Mucosa of descending colon (tissue), 3 donors: ENCODE measurements around the gene MICA. TPM values are rescaled to one million over a fixed set of nuclear protein-coding genes. Genes with fewer than 3 reads are reported as not detected.
"Not testable (repeated sequence)": the region's sequence is repeated elsewhere in the genome, so short reads cannot be mapped to it uniquely, and the experiment has no call there.

Experiments used
- ATAC-seq: fragments of 200-7000 bp; cut with Tn5 transposase; one replicate; pipeline ENCODE4 v1.9.1; 2020; ENCODE audit warnings: mild to moderate bottlenecking, moderate library complexity
- DNase-seq, 3 donors: peaks; one replicate each; pipeline ENCODE4 v3.0.0-alpha.2; 2020
- H3K36me3 ChIP-seq: fragments of 200-600 bp; one replicate; pipeline ENCODE4 v1.8.0; 2021; ENCODE audit warnings: low read depth, mild to moderate bottlenecking
- H3K4me1 ChIP-seq: fragments of 200-600 bp; one replicate; pipeline ENCODE4 v1.8.0; 2021; ENCODE audit warnings: low read depth, mild to moderate bottlenecking
- H3K4me3 ChIP-seq: fragments of 200-600 bp; one replicate; pipeline ENCODE4 v1.8.0; 2021; ENCODE audit warnings: mild to moderate bottlenecking
- H3K9me3 ChIP-seq: fragments of 200-600 bp; one replicate; pipeline ENCODE4 v1.8.0; 2021; ENCODE audit warnings: mild to moderate bottlenecking
- intact Hi-C, 2 donors: fragments of 100-400 bp; cut with DNase I in 1 of 2; cut with micrococcal nuclease in 1 of 2; formaldehyde crosslinking; loops; one replicate each; pipeline versions ENCODE4 v1.11.0 to v1.11.1; 2022; cut with DNase I, micrococcal nuclease
- total RNA-seq, 3 donors: library from RNA; stranded (reverse); fragmentation: NEBNext Ultra II Directional in 2 of 3; extraction: Animal tissue kit (Norgen Biotek cat#: 25700) in 2 of 3; gene quantifications; one replicate each; pipeline versions ENCODE4 v1.2.1 to v1.2.4, GENCODE V29; 2021 to 2023
- TF ChIP-seq, protein P1 (sequence below): fragments of 200-600 bp; IDR thresholded peaks from one replicate; pipeline ENCODE4 v1.8.0; 2022; ENCODE audit warnings: antibody characterized with exemption, mild to moderate bottlenecking
- donor health status: DM: no; HTN: no; CAD: no; lungs with moderate emphysema.
- donor health status: DM: no; HTN: no; CAD: no.
- donor health status: DM: no; HTN: yes; CAD: no.

MICA gene
- total RNA-seq, 3 donors from 2014 or later: 18.1 to 24.2 (median 20.7) TPM

DNA sequence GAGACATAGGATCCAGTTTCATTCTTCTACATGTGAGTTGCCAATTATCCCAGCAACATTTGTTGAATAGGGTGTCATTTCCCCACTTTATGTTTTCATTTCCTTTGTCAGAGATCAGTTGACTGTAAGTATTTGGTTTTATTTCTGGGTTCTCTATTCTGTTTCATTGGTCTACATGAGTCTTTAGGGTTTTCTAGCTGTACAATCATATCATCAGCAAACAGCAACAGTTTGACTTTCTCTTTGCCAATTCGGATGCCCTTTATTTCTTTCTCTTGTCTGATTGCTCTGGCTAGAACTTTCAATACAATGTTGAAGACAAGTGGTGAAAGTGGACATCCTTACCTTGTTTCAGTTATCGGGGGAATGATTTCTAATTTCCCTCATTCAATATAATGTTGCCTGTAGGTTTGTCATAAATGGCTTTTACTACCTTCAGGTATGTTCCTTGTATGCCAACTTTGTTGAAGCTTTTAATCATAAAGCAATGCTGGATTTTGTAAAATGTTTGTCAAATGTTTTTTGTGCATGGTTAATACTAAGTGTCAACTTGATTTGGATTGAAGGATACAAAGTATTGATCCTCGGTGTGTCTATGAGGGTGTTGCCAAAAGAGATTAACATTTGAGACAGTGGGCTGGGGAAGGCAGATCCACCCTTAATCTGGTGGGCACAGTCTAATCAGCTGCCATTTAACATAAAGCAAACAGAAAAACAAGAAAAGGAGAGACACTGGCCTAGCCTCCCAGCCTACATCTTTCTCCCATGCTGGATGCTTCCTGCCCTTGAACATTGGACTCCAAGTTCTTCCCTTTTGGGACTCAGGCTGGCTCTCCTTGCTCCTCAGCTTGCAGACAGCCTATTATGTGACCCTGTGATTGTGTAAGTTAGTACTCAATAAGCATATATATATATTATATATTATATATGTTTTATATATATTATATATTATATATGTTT is 23.3 kb downstream of the MICA start:
- no peak overlapping the region for H3K4me3 ChIP-seq
- ATAC-seq: no peak
- TF ChIP-seq, protein P1, sequence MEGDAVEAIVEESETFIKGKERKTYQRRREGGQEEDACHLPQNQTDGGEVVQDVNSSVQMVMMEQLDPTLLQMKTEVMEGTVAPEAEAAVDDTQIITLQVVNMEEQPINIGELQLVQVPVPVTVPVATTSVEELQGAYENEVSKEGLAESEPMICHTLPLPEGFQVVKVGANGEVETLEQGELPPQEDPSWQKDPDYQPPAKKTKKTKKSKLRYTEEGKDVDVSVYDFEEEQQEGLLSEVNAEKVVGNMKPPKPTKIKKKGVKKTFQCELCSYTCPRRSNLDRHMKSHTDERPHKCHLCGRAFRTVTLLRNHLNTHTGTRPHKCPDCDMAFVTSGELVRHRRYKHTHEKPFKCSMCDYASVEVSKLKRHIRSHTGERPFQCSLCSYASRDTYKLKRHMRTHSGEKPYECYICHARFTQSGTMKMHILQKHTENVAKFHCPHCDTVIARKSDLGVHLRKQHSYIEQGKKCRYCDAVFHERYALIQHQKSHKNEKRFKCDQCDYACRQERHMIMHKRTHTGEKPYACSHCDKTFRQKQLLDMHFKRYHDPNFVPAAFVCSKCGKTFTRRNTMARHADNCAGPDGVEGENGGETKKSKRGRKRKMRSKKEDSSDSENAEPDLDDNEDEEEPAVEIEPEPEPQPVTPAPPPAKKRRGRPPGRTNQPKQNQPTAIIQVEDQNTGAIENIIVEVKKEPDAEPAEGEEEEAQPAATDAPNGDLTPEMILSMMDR: no peak
- H3K9me3 ChIP-seq: no peaks in the 10 kb centered on the region
- H3K36me3 ChIP-seq: no peaks in the 10 kb centered on the region
- intact Hi-C loops: no loop called here
- DNase-seq: no peak
- H3K4me1 ChIP-seq: no peaks in the 10 kb centered on the region

DNA sequence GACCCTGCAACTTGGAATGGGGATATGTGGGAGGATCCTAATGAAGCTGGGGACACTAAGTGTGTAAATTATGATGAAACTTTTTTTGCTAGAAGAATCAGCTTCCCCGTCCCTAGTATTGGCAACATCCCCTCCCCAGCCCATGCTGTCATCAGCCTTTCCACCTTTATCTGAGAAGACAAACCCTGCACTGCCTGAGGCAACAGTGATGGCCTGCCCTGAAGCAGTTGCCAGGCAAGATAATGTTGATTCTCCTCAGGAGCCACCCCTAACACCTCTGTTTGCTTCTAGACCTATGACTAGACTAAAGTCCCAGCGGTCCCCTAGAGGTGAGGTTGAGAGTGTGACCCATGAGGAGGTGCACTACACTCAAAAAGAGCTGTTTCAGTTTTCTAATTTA is 27.1 kb downstream of the MICA start:
- no peaks in the 10 kb centered on the region for H3K4me1 ChIP-seq
- no peaks in the 10 kb centered on the region for H3K9me3 ChIP-seq
- no peak overlapping the region for H3K4me3 ChIP-seq
- TF ChIP-seq, protein P1: no peak
- ATAC-seq: no peak
- DNase-seq: no peak
- intact Hi-C loops: no loop called here
- H3K36me3 ChIP-seq: no peaks in the 10 kb centered on the region

DNA sequence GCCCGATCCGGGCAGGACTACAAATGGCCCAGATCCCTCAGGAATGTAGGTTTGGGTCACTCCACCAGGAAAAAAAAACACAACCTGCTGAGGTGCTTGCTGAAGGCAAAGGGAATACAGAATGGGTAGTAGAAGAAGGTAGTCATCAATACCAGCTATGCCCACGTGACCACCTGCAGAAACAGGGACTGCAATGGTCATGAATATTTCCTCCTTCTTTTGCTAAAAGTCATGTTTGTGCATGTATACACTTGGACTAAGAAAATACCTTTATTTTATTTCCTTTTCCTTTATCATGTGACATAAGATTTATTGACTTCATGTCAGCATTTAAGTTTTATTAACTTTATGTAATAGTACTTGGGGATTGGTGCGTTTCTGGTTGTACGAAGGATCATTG is 31.7 kb downstream of the MICA start:
- DNase-seq, H3K36me3 ChIP-seq, ATAC-seq, intact Hi-C loops, H3K4me3 ChIP-seq, H3K4me1 ChIP-seq: not testable (repeated sequence)
- H3K9me3 ChIP-seq: peaks cover 10% of the 10 kb centered on the region

DNA sequence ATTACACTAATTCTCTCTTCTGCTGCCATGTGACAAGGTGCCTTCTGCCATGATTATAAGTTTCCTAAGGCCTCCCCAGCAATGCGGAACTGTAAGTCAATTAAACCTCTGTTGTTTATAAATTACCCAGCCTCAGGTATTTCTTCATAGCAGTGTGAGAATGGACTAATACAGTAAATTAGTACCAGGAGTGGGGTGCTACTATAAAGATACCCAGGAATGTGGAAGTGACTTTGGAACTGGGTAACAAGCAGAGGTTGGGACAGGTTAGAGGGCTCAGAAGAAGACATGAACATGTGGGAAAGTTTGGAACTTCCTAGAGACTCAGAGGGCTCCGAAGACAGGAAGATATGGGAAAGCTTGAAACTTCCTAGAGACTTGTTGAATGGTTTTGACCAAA is 34.8 kb downstream of the MICA start:
- Histone ChIP-seq H3K36me3 (no peaks in the 10 kb centered on the region), H3K4me3 (no peak overlapping the region), H3K9me3 (peaks cover 10% of the 10 kb centered on the region), H3K4me1 (no peaks in the 10 kb centered on the region)
- TF ChIP-seq, protein P1: no peak
- intact Hi-C loops: no loop called here
- ATAC-seq (no peak), DNase-seq (no peak)

DNA sequence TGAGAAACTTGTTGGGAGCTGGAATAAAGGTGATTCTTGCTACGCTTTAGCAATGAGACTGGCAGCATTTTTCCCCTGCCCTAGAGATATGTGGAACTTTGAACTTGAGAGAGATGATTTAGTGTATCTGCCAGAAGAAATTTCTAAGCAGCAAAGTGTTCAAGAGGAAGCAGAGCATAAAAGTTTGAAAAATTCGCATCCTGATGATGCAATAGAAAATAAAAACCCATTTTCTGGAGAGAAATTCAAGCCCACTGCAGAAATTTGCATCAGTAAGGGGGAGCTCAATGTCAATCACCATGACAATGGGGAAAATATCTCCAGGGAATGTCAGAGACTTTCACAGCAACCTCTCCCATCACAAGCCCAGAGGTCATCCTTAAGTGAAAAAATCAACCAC is 35.3 kb downstream of the MICA start:
- no peak for DNase-seq
- Histone ChIP-seq H3K36me3 (no peaks in the 10 kb centered on the region), H3K4me3 (no peak overlapping the region), H3K9me3 (peaks cover 10% of the 10 kb centered on the region), H3K4me1 (no peaks in the 10 kb centered on the region)
- no peak for ATAC-seq
- TF ChIP-seq, protein P1: no peak
- intact Hi-C loops: no loop called here
